ENCODE data around the gene TMEM181.

DNA sequence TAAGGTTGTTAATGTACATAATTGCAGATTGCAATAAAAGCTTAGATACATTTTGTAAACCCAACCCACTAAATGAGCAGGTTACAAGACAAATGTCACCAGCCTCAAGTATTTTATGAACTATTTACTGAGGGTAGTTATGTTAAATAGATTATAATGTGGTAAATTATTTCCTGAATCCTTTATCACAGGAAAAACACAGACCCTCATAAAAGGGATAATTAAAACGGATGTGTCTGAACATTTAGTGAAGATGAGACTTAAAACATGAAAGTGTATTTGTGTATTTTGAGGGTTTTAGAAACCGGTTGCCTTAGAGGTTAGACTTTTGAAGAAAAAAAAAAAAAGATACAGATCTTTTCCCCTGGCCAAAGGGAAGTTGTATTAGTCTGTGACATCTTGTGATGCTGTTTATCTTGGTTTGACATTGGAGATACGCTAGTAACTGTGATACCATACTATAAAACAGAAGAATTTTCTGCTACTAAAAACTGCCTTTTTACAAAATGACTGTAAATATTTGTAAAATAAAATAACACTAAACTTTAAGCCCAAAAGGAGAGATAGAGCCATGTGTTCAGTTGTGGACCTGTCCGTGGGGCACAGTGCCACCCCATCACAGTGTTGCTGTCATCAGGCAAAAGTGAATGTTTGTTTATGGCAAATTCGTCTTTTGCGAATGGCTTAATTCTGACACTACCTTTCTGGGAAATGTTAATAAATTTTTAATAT, 75.0 kb downstream of the TMEM181 start:
- no peak for TF ChIP-seq POLR2AphosphoS5 (IDR thresholded peaks at IDR 0.05; ENCODE audit: low read depth, low read length)
- no peak for TF ChIP-seq POLR2A (IDR thresholded peaks at IDR 0.05; ENCODE audit: low read depth, low read length)

Data from GM12892 (cell line).